Neural progenitor cell (in vitro differentiated cells): Measurements from ENCODE around the gene KLHL29. TPM values are rescaled to one million over a fixed set of nuclear protein-coding genes. Genes with fewer than 3 reads are reported as not detected.

Experiments used
- DNase-seq: peaks from one replicate; pipeline ENCODE4 v3.0.0-alpha.2; 2016; ENCODE audit warnings: low spot score
- H2AFZ ChIP-seq: fragments of 200-600 bp; sonication (generic); replicated peaks from 2 replicates; pipeline ENCODE4 v1.6.1; 2016; ENCODE audit warnings: antibody characterized with exemption
- H3F3A ChIP-seq: fragments of 200-600 bp; sonication (generic); 2 replicates; pipeline ENCODE4 v1.6.1; 2016; ENCODE audit warnings: antibody characterized with exemption, low read depth
- H3K27ac ChIP-seq: fragments of 200-600 bp; sonication (generic); 2 replicates; pipeline ENCODE4 v1.5.1; 2016; ENCODE audit warnings: mild to moderate bottlenecking
- H3K27me3 ChIP-seq: fragments of 200-600 bp; sonication (generic); 2 replicates; pipeline ENCODE4 v1.6.1; 2016; ENCODE audit warnings: mild to moderate bottlenecking, moderate library complexity
- H3K36me3 ChIP-seq: fragments of 200-600 bp; sonication (generic); 2 replicates; pipeline ENCODE4 v1.5.1; 2016
- H3K4me1 ChIP-seq: fragments of 200-600 bp; sonication (generic); 2 replicates; pipeline ENCODE4 v1.6.1; 2016; ENCODE audit warnings: mixed run types
- H3K4me2 ChIP-seq: fragments of 200-600 bp; sonication (generic); 2 replicates; pipeline ENCODE4 v1.6.1; 2016
- H3K4me3 ChIP-seq: fragments of 200-600 bp; sonication (generic); 2 replicates; pipeline ENCODE4 v1.5.1; 2016
- H3K79me2 ChIP-seq: fragments of 200-600 bp; sonication (generic); 2 replicates; pipeline ENCODE4 v1.6.1; 2016; ENCODE audit warnings: low read depth
- H3K9ac ChIP-seq: fragments of 200-600 bp; sonication (generic); 2 replicates; pipeline ENCODE4 v1.6.1; 2016
- H3K9me3 ChIP-seq: fragments of 200-600 bp; sonication (generic); 2 replicates; pipeline ENCODE4 v1.5.1; 2016; ENCODE audit warnings: low read depth
- H4K20me1 ChIP-seq: fragments of 200-600 bp; sonication (generic); 2 replicates; pipeline ENCODE4 v1.6.1; 2016; ENCODE audit warnings: low read depth
- H3K27ac Mint-ChIP-seq: 3 replicates; pipeline ENCODE4 v1.8.0; 2021; ENCODE audit warnings: mixed read lengths
- H3K27me3 Mint-ChIP-seq: 2 replicates; pipeline ENCODE4 v1.8.0; 2022; ENCODE audit warnings: low read depth, mild to moderate bottlenecking, inconsistent platforms, moderate library complexity, mixed read lengths; ENCODE audit not compliant: insufficient read depth
- H3K36me3 Mint-ChIP-seq: 3 replicates; pipeline ENCODE4 v1.8.0; 2021; ENCODE audit warnings: mixed read lengths
- H3K4me1 Mint-ChIP-seq: 3 replicates; pipeline ENCODE4 v1.8.0; 2021; ENCODE audit warnings: mixed read lengths
- H3K4me3 Mint-ChIP-seq: 3 replicates; pipeline ENCODE4 v1.8.0; 2021; ENCODE audit warnings: mild to moderate bottlenecking, moderate library complexity, mixed read lengths
- H3K9me3 Mint-ChIP-seq: 3 replicates; pipeline ENCODE4 v1.8.0; 2020; ENCODE audit warnings: mixed read lengths
- CTCF ChIP-seq: fragments of 200-600 bp; sonication (generic); IDR thresholded peaks from 2 replicates; pipeline ENCODE4 v1.5.1; 2017; ENCODE audit warnings: antibody characterized with exemption, mild to moderate bottlenecking
- EZH2 ChIP-seq: fragments of 200-600 bp; sonication (generic); IDR thresholded peaks from 2 replicates; pipeline ENCODE4 v1.6.1; 2017; ENCODE audit warnings: antibody characterized with exemption, mild to moderate bottlenecking, moderate library complexity
- EZH2phosphoT487 ChIP-seq: fragments of 200-600 bp; sonication (generic); IDR thresholded peaks from 2 replicates; pipeline ENCODE4 v1.6.1; 2017; ENCODE audit warnings: antibody characterized with exemption
- total RNA-seq: library from RNA; depleted of rRNA; stranded (reverse); fragments of >200 nt; gene quantifications from 2 replicates; pipeline ENCODE4 v1.2.3, GENCODE V29; 2015; ENCODE audit warnings: low replicate concordance

The KLHL29 gene
- total RNA-seq, 1 donor from 2014 or later, result 1.6 TPM

- Histone ChIP-seq H3K27ac (no peak overlapping the region), H3K79me2 (no peaks in the 10 kb centered on the region), H3K9ac (no peak overlapping the region), H3K9me3 (no peaks in the 10 kb centered on the region), H2AFZ (no peak overlapping the region), H3K4me2 (peak overlapping the region; percentile 31), H3K27me3 (no peaks in the 10 kb centered on the region), H3K4me3 (no peak overlapping the region), H3K4me1 (peaks cover 18% of the 10 kb centered on the region), H3K36me3 (no peaks in the 10 kb centered on the region), H3F3A (no peaks in the 10 kb centered on the region), H4K20me1 (no peaks in the 10 kb centered on the region)
- H3K4me1 Mint-ChIP-seq, result peaks cover 28% of the 10 kb centered on the region
- H3K9me3 Mint-ChIP-seq, result no peaks in the 10 kb centered on the region
- H3K27ac Mint-ChIP-seq, result peak overlapping the region; percentile 81
- peaks cover 15% of the 10 kb centered on the region for H3K27me3 Mint-ChIP-seq
- TF ChIP-seq CTCF (no peak), EZH2 (no peak), EZH2phosphoT487 (no peak)
- DNase-seq, result peak; percentile 30
- peaks cover 9% of the 10 kb centered on the region for H3K36me3 Mint-ChIP-seq
- peak overlapping the region; percentile 64 for H3K4me3 Mint-ChIP-seq
Measured at GRCh38 chr2:23684395-23685176, 299.6 kb downstream of the KLHL29 start.

GRCh38 chr2:23685181-23685580, 300.2 kb downstream of the KLHL29 start:
- no peak for TF ChIP-seq EZH2phosphoT487
- TF ChIP-seq EZH2, result no peak
- TF ChIP-seq CTCF, result no peak
- H3K79me2 ChIP-seq, result no peaks in the 10 kb centered on the region
- Mint-ChIP-seq H3K4me3 (peak overlapping the region; percentile 59), H3K36me3 (peaks cover 8% of the 10 kb centered on the region), H3K27me3 (peaks cover 15% of the 10 kb centered on the region), H3K4me1 (peaks cover 29% of the 10 kb centered on the region), H3K9me3 (no peaks in the 10 kb centered on the region), H3K27ac (peak overlapping the region; percentile 81)
- H3K36me3 ChIP-seq, result no peaks in the 10 kb centered on the region
- H3K4me1 ChIP-seq, result peaks cover 24% of the 10 kb centered on the region
- no peaks in the 10 kb centered on the region for H3K9me3 ChIP-seq
- no peaks in the 10 kb centered on the region for H3K27me3 ChIP-seq
- no peaks in the 10 kb centered on the region for H3F3A ChIP-seq
- H3K4me3 ChIP-seq, result no peak overlapping the region
- H3K27ac ChIP-seq, result no peak overlapping the region
- no peak overlapping the region for H3K9ac ChIP-seq
- DNase-seq, result peak; percentile 47
- H2AFZ ChIP-seq, result no peak overlapping the region
- H4K20me1 ChIP-seq, result no peaks in the 10 kb centered on the region
- peak overlapping the region; percentile 31 for H3K4me2 ChIP-seq

GRCh38 chr2:23685706-23686105, 300.7 kb downstream of the KLHL29 start:
- Histone ChIP-seq H3K36me3 (no peaks in the 10 kb centered on the region), H3K4me3 (no peak overlapping the region), H3K4me1 (peaks cover 27% of the 10 kb centered on the region), H3F3A (no peaks in the 10 kb centered on the region), H3K4me2 (peak overlapping the region; percentile 31), H4K20me1 (no peaks in the 10 kb centered on the region), H3K79me2 (no peaks in the 10 kb centered on the region), H3K27ac (no peak overlapping the region), H3K9me3 (no peaks in the 10 kb centered on the region), H2AFZ (no peak overlapping the region), H3K27me3 (no peaks in the 10 kb centered on the region), H3K9ac (no peak overlapping the region)
- peaks cover 8% of the 10 kb centered on the region for H3K36me3 Mint-ChIP-seq
- H3K9me3 Mint-ChIP-seq, result no peaks in the 10 kb centered on the region
- no peak for DNase-seq
- no peak for TF ChIP-seq CTCF
- TF ChIP-seq EZH2, result no peak
- no peak for TF ChIP-seq EZH2phosphoT487
- peaks cover 15% of the 10 kb centered on the region for H3K27me3 Mint-ChIP-seq
- peak overlapping the region; percentile 81 for H3K27ac Mint-ChIP-seq
- peaks cover 29% of the 10 kb centered on the region for H3K4me1 Mint-ChIP-seq
- H3K4me3 Mint-ChIP-seq, result no peak overlapping the region
